Stimulated activated CD8-positive, alpha-beta memory T cell treated with anti-CD3 and anti-CD28 coated beads, Interleukin-4, amount 100 ng/mL, for 4 hours (primary cell): ENCODE data around the gene C1GALT1C1.
"Not testable (repeated sequence)": the region's sequence is repeated elsewhere in the genome, so short reads cannot be mapped to it uniquely, and the experiment has no call there.

ENCODE experiments used
- DNase-seq, 2 donors: peaks; one replicate each; pipeline ENCODE4 v3.0.0-alpha.2; 2020; ENCODE audit warnings: low read depth in 2 of 2, low spot score in 1 of 2

C1GALT1C1 gene

GRCh38 chrX:120629667-120630537 is at the start of gene C1GALT1C1:
TSS of gene C1GALT1C1 (minus strand) at chrX:120630054. CDS start at chrX:120627166, 2,888 bp downstream.
- peak; percentile 68 to 81 for DNase-seq

GRCh38 chrX:120677004-120677652 is 47.3 kb upstream of the C1GALT1C1 start:
- DNase-seq: no peak

GRCh38 chrX:120672841-120673530 is 43.1 kb upstream of the C1GALT1C1 start:
- DNase-seq: no peak

- DNase-seq: no peak
These were observed 42.5 kb upstream of the C1GALT1C1 start for GRCh38 chrX:120672389-120672788.

- no peak for DNase-seq
These were observed 42.1 kb upstream of the C1GALT1C1 start for GRCh38 chrX:120671963-120672362.

GRCh38 chrX:120668357-120668756 is 38.5 kb upstream of the C1GALT1C1 start:
- DNase-seq: no peak

- DNase-seq: not testable (repeated sequence)
These were observed 34.7 kb upstream of the C1GALT1C1 start for GRCh38 chrX:120664535-120664934.

GRCh38 chrX:120664081-120664480 is 34.2 kb upstream of the C1GALT1C1 start:
- no peak for DNase-seq

GRCh38 chrX:120662662-120663061 is 32.8 kb upstream of the C1GALT1C1 start:
- DNase-seq: no peak

- DNase-seq: no peak
These were observed 30.8 kb upstream of the C1GALT1C1 start for GRCh38 chrX:120660637-120661036.

- no peak for DNase-seq
These were observed 23.1 kb upstream of the C1GALT1C1 start for GRCh38 chrX:120653000-120653399.

GRCh38 chrX:120652256-120652655 is 22.4 kb upstream of the C1GALT1C1 start:
- DNase-seq: not testable (repeated sequence)

GRCh38 chrX:120647127-120647526 is 17.3 kb upstream of the C1GALT1C1 start:
- DNase-seq: no peak

GRCh38 chrX:120642871-120643270 is 13.0 kb upstream of the C1GALT1C1 start:
- DNase-seq: no peak

GRCh38 chrX:120638619-120639018 is 8.8 kb upstream of the C1GALT1C1 start:
- no peak for DNase-seq

GRCh38 chrX:120625371-120625770 is 4.5 kb downstream of the C1GALT1C1 start:
- DNase-seq: no peak

- DNase-seq: no peak
These were observed 11.7 kb downstream of the C1GALT1C1 start for GRCh38 chrX:120617996-120618630.

GRCh38 chrX:120614816-120615215 is 15.0 kb downstream of the C1GALT1C1 start:
- no peak for DNase-seq

GRCh38 chrX:120612086-120612485 is 17.8 kb downstream of the C1GALT1C1 start:
- DNase-seq: no peak

- DNase-seq: no peak
These were observed 25.5 kb downstream of the C1GALT1C1 start for GRCh38 chrX:120604361-120604782.

- peak; percentile 44 to 57 for DNase-seq
These were observed 26.0 kb downstream of the C1GALT1C1 start, which contains the start of gene MCTS1 for GRCh38 chrX:120603707-120604360. TSS of gene MCTS1 (plus strand) at chrX:120604101. CDS start at chrX:120604237, 136 bp downstream.
